Measurements from ENCODE around the gene EAPP.

- TF ChIP-seq BCL6 (CRISPR knock-in tag; IDR thresholded peaks at IDR 0.05): no peak
- TF ChIP-seq BCL3 (CRISPR knock-in tag; IDR thresholded peaks at IDR 0.05): no peak
- no peak for TF ChIP-seq NONO (IDR thresholded peaks at IDR 0.05)
- no peak for TF ChIP-seq NONO (CRISPR knock-in tag; conservative IDR thresholded peaks at IDR 0.05)
- no peak for TF ChIP-seq CCAR2 (optimal IDR thresholded peaks at IDR 0.05; ENCODE audit: low read depth, low read length)
- TF ChIP-seq SOX6 (IDR thresholded peaks at IDR 0.05): no peak
- TF ChIP-seq SOX6 (CRISPR knock-in tag; IDR thresholded peaks at IDR 0.05): no peak
- TF ChIP-seq ZFP36 (IDR thresholded peaks at IDR 0.05; ENCODE audit: borderline replicate concordance, low read depth, low read length, partially characterized antibody): no peak
- TF ChIP-seq, protein P1, sequence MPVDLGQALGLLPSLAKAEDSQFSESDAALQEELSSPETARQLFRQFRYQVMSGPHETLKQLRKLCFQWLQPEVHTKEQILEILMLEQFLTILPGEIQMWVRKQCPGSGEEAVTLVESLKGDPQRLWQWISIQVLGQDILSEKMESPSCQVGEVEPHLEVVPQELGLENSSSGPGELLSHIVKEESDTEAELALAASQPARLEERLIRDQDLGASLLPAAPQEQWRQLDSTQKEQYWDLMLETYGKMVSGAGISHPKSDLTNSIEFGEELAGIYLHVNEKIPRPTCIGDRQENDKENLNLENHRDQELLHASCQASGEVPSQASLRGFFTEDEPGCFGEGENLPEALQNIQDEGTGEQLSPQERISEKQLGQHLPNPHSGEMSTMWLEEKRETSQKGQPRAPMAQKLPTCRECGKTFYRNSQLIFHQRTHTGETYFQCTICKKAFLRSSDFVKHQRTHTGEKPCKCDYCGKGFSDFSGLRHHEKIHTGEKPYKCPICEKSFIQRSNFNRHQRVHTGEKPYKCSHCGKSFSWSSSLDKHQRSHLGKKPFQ (CRISPR knock-in tag; IDR thresholded peaks at IDR 0.05; ENCODE audit: insufficient replicate concordance): no peak
- no peak for TF ChIP-seq ZNF292 (CRISPR knock-in tag; IDR thresholded peaks at IDR 0.05; ENCODE audit: borderline replicate concordance, low read depth)
- no peak for TF ChIP-seq ZNF382 (CRISPR knock-in tag; IDR thresholded peaks at IDR 0.05; ENCODE audit: borderline replicate concordance)
These were observed 51.0 kb downstream of the EAPP start for GRCh38 chr14:34488528-34488927.
